ENCODE results near the gene UBXN6.

The UBXN6 gene

DNA sequence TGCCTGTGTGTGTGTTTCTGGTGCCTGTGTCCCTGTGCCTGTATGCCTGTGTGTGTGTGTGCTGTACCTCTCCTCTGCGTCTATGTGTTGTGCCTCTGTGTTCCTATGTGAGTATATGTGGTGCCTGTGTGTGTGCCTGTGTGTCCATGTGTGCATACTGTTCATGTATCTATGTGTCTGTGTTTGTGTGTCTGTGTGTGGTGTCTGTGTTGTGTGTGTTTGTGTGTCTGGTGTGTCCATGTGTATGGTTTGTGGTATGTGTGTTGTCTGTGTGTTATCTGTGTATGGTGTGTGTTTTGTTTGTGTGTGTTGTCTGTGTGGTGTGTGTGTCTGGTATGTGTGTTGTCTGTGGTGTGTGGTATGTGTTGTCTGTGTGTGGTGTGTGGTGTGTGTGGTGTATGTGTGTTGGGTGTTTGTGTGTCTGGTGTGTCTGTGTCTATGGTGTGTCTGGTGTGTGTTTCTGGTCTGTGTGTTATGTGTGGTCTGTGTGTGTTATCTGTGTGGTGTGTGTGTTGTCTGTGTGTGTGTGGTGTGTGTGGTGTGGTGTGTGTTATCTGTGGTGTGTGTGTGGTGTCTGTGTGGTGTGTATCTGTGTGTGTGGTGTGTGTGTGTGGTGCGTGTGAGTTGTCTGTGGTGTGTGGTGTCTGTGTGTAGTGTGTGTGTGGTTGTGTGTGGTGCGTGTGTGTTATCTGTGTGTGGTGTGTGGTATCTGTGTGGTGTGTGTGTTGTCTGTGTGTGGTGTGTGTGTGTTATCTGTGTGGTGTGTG, 34.9 kb upstream of the UBXN6 start:
- Histone ChIP-seq H3K4me1 (ENCODE audit: control insufficient read depth, insufficient read depth, low read length) (no peaks in the 10 kb centered on the region), H3K9ac (ENCODE audit: low read depth, low read length) (no peak overlapping the region), H3K4me2 (ENCODE audit: low read length) (no peak overlapping the region), H3K4me3 (ENCODE audit: low read length) (no peak overlapping the region), H3K27me3 (ENCODE audit: control insufficient read depth, insufficient read depth, low read length) (no peaks in the 10 kb centered on the region), H3K9me3 (replicated peaks; ENCODE audit: low read length) (no peaks in the 10 kb centered on the region), H3K36me3 (ENCODE audit: insufficient read depth, low read length) (peaks cover 42% of the 10 kb centered on the region)

DNA sequence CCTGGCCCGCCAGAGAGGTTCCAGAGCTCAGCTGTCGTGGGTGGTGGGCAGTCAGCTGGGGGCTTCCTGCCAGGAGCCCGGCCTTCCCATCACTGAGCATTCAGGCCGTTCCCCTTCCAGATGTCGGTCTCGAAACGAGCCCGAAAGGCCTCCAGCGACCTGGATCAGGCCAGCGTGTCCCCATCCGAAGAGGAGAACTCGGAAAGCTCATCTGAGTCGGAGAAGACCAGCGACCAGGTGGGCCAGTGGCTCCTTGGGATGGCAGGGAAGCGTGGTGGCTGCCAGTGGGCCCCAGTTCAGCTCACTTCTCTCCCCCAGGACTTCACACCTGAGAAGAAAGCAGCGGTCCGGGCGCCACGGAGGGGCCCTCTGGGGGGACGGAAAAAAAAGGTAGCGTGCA, 33.9 kb upstream of the UBXN6 start:
- H3K27me3 ChIP-seq (ENCODE audit: control insufficient read depth, insufficient read depth, low read length) = no peaks in the 10 kb centered on the region
- no peak overlapping the region for H3K4me2 ChIP-seq (ENCODE audit: low read length)
- no peak overlapping the region for H3K9ac ChIP-seq (ENCODE audit: low read depth, low read length)
- H3K4me3 ChIP-seq (ENCODE audit: low read length) = no peak overlapping the region
- H3K9me3 ChIP-seq (replicated peaks; ENCODE audit: low read length) = no peaks in the 10 kb centered on the region
- peaks cover 36% of the 10 kb centered on the region for H3K36me3 ChIP-seq (ENCODE audit: insufficient read depth, low read length)
- H3K4me1 ChIP-seq (ENCODE audit: control insufficient read depth, insufficient read depth, low read length) = no peaks in the 10 kb centered on the region

DNA sequence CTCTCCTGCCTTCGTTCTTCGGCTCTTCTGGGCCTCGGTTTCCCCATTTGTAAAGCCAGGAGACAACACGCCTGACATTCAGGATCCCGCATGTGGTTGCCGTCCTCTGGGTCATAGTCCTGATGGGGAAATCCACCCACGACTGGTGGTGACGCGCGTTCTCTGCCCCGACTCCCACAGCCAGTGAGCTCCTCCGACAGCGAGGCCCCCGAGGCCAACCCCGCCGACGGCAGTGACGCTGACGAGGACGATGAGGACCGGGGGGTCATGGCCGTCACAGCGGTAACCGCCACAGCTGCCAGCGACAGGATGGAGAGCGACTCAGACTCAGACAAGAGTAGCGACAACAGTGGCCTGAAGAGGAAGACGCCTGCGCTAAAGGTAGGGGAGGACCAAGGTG, 30.9 kb upstream of the UBXN6 start:
- Histone ChIP-seq H3K4me3 (ENCODE audit: low read length) (no peak overlapping the region), H3K9me3 (replicated peaks; ENCODE audit: low read length) (no peaks in the 10 kb centered on the region), H3K27me3 (ENCODE audit: control insufficient read depth, insufficient read depth, low read length) (no peaks in the 10 kb centered on the region), H3K4me2 (ENCODE audit: low read length) (no peak overlapping the region), H3K36me3 (ENCODE audit: insufficient read depth, low read length) (peaks cover 25% of the 10 kb centered on the region), H3K9ac (ENCODE audit: low read depth, low read length) (no peak overlapping the region), H3K4me1 (ENCODE audit: control insufficient read depth, insufficient read depth, low read length) (no peaks in the 10 kb centered on the region)

DNA sequence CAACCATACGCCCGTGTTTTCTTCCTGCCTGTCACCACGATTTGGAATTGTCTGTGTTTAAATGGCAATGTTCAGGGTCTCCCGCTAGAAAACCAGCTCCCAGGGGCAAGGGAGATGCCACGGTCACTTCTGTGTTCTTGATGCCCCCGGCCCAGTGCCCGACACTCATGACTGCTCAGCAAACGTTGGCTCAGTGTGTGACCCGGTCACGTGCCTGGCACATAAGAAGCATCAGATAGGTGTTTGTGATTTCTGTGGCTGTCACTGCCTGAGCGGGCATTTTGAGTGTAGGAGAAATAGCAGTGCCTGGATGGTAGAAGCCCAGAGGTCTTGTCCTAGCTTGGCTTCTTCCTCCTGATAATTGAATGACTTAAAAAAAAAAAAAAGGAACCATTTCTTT, 30.0 kb upstream of the UBXN6 start:
- peaks cover 30% of the 10 kb centered on the region for H3K36me3 ChIP-seq (ENCODE audit: insufficient read depth, low read length)
- H3K9me3 ChIP-seq (replicated peaks; ENCODE audit: low read length) = no peaks in the 10 kb centered on the region
- H3K4me2 ChIP-seq (ENCODE audit: low read length) = no peak overlapping the region
- no peak overlapping the region for H3K4me3 ChIP-seq (ENCODE audit: low read length)
- H3K4me1 ChIP-seq (ENCODE audit: control insufficient read depth, insufficient read depth, low read length) = no peaks in the 10 kb centered on the region
- H3K9ac ChIP-seq (ENCODE audit: low read depth, low read length) = no peak overlapping the region
- no peaks in the 10 kb centered on the region for H3K27me3 ChIP-seq (ENCODE audit: control insufficient read depth, insufficient read depth, low read length)

DNA sequence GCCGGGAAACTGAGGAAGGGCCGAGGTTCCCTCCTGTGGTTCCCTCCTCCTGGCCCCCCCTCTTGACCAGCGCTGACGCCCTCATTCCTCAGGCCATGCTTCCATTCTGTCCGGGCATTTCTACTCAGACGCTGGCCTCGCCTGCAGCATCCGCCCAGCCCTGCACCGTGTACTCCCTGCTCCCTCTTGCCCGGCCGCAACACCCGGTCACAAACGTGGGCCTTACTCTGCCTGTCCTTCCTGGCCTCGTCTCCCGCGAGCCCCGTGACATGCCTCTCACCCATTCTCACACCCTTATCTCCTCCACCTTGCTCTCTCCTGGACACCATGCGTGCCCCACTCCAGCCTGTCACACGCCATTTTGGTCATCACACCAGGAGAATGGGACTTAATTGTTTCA, 25.8 kb upstream of the UBXN6 start:
- Histone ChIP-seq H3K4me1 (ENCODE audit: control insufficient read depth, insufficient read depth, low read length) (no peaks in the 10 kb centered on the region), H3K9me3 (replicated peaks; ENCODE audit: low read length) (no peaks in the 10 kb centered on the region), H3K4me3 (ENCODE audit: low read length) (no peak overlapping the region), H3K27me3 (ENCODE audit: control insufficient read depth, insufficient read depth, low read length) (no peaks in the 10 kb centered on the region), H3K4me2 (ENCODE audit: low read length) (no peak overlapping the region), H3K9ac (ENCODE audit: low read depth, low read length) (no peak overlapping the region), H3K36me3 (ENCODE audit: insufficient read depth, low read length) (peaks cover 17% of the 10 kb centered on the region)

DNA sequence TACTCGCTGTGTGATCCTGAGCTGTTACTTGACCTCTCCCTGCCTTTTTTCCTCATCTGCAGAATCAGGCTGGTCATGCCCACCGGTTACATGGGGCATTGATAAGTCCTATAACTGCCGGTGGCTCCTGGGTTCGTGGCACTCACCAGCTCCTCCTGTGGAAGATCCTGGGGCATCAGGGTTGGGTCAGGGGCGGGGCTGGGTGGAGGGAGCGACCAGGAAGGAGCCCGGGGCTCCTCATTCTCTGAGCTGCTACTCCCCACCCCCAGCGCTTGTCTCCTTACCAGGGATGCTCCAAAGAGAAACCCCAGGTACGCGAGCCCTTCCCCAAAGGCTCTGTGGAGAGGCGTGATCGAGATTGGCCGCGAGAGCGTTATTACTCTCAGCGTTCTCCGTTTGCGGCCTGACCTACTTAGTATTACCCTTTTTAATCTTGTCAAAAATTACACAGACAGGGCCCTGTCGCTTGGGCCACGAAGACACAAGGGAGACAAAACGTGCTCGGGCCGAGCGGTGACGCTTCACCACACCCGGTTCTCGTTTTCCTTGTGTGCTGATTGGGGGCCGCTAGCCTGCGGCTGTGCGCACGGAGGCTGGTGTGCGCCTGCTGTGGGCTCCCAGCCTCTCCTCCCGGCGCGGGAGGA, 25.2 kb upstream of the UBXN6 start:
- H3K9me3 ChIP-seq (replicated peaks; ENCODE audit: low read length) = no peaks in the 10 kb centered on the region
- no peaks in the 10 kb centered on the region for H3K4me1 ChIP-seq (ENCODE audit: control insufficient read depth, insufficient read depth, low read length)
- no peak overlapping the region for H3K4me3 ChIP-seq (ENCODE audit: low read length)
- peaks cover 18% of the 10 kb centered on the region for H3K36me3 ChIP-seq (ENCODE audit: insufficient read depth, low read length)
- H3K4me2 ChIP-seq (ENCODE audit: low read length) = no peak overlapping the region
- no peaks in the 10 kb centered on the region for H3K27me3 ChIP-seq (ENCODE audit: control insufficient read depth, insufficient read depth, low read length)
- H3K9ac ChIP-seq (ENCODE audit: low read depth, low read length) = no peak overlapping the region

DNA sequence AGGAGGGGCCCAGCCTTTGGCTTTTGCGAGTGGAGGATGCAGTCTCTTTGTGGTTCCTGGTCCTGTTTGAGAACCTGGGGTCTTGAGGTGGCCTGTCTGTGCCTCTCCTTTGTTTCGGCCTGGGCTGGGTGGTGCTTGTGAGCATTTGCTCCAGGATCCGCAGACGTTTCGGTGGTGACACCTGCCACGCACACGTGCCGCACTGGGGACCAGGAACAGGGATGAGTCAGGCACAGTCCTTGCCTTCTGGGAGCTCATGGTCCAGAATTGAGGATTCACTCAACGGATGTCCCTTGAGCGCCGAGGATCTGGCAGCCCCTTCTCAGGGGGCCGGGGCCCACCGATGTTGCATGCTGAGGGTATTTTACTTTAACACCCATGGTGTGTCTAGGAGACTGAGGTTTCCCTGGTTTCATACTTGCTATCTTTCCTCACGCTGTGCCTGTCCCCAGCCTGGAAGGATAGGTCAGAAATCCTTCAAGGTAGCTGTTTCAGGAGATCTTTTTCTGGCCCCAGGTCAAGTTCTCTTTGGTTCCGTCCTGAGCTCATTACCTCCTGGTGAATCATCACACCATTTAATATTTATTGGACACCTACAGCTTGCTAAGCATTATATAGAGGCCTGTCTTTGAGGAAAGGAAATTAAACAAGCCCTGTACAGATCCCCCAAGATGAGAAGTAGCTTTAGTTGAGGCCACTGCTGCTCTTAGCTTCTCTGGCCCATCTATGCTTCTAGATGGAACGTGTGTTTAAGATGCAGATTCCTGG, 19.6 kb upstream of the UBXN6 start:
- no peak overlapping the region for H3K4me3 ChIP-seq (ENCODE audit: low read length)
- H3K9ac ChIP-seq (ENCODE audit: low read depth, low read length) = no peak overlapping the region
- H3K4me2 ChIP-seq (ENCODE audit: low read length) = no peak overlapping the region
- peaks cover 14% of the 10 kb centered on the region for H3K4me1 ChIP-seq (ENCODE audit: control insufficient read depth, insufficient read depth, low read length)
- H3K27me3 ChIP-seq (ENCODE audit: control insufficient read depth, insufficient read depth, low read length) = no peaks in the 10 kb centered on the region
- peaks cover 32% of the 10 kb centered on the region for H3K36me3 ChIP-seq (ENCODE audit: insufficient read depth, low read length)
- no peaks in the 10 kb centered on the region for H3K9me3 ChIP-seq (replicated peaks; ENCODE audit: low read length)

DNA sequence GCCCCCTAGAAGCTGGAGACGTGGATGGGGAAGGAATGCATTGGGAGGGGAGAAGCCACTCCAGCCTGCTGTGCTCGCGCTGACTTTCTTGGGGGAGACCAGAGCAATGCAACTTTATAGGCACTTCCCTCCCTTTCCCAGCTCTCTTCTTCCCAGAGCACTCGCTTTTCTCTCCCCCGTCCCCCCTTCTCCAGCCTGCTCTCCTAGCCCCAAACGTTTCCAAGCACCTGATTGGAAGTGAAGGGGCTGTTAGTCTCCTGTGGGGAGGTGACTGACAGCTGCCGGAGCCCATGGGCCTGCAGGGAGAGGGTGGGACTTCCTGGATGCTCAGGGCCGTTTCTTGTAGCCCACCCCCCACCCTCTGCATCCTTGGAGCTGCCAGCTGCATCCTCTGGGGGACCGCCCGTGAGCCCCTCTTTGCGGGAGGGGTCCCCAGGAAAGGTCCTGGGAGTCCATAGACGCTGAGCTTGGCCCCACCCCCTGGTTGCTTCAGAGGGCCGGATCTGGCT, 17.0 kb upstream of the UBXN6 start:
- Histone ChIP-seq H3K4me3 (ENCODE audit: low read length) (peak overlapping the region; percentile 88), H3K9me3 (replicated peaks; ENCODE audit: low read length) (no peaks in the 10 kb centered on the region), H3K27me3 (ENCODE audit: control insufficient read depth, insufficient read depth, low read length) (no peaks in the 10 kb centered on the region), H3K9ac (ENCODE audit: low read depth, low read length) (peak overlapping the region; percentile 41), H3K4me2 (ENCODE audit: low read length) (peak overlapping the region; percentile 98), H3K4me1 (ENCODE audit: control insufficient read depth, insufficient read depth, low read length) (peaks cover 19% of the 10 kb centered on the region), H3K36me3 (ENCODE audit: insufficient read depth, low read length) (peaks cover 25% of the 10 kb centered on the region)

DNA sequence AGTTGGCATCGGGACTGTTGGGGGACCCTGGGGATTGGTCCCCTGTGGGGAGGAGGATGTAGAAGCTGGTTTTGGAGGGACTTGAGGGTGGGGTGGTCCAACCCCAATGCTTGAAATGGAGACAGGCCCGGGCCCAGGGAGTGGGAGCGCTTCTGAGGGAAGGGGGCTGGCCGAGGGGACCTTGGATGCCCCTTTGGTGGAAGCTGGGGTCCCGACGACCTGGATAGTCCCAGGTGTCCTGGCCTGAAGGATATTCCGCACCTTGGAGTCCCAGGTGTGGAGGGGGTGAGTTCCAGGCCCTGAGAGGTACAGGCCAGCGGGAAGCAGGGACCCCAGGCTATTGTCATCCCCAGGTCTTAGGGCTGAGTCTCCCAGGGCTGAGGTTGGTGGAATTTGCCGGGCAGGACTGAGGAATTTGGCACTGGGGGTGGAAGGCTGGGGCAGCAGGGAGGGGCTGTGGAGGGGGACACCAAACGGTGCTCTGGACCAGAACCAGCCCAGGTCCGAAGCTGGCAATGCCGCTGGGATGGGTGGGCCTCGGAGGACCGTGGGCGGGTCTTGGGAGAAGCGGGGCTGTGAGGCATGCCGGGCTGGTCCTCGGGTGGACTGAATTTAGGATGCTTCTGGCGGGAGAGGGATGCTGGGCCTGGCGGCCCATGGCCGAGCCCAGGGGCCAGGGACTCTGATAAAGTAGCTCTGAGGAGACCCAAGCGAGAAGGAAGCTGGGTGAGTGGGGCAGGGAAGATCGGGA, 16.3 kb upstream of the UBXN6 start:
- peak overlapping the region; percentile 41 for H3K9ac ChIP-seq (ENCODE audit: low read depth, low read length)
- H3K4me3 ChIP-seq (ENCODE audit: low read length) = peak overlapping the region; percentile 88
- peaks cover 19% of the 10 kb centered on the region for H3K4me1 ChIP-seq (ENCODE audit: control insufficient read depth, insufficient read depth, low read length)
- H3K4me2 ChIP-seq (ENCODE audit: low read length) = peak overlapping the region; percentile 98
- no peaks in the 10 kb centered on the region for H3K27me3 ChIP-seq (ENCODE audit: control insufficient read depth, insufficient read depth, low read length)
- peaks cover 25% of the 10 kb centered on the region for H3K36me3 ChIP-seq (ENCODE audit: insufficient read depth, low read length)
- H3K9me3 ChIP-seq (replicated peaks; ENCODE audit: low read length) = no peaks in the 10 kb centered on the region

DNA sequence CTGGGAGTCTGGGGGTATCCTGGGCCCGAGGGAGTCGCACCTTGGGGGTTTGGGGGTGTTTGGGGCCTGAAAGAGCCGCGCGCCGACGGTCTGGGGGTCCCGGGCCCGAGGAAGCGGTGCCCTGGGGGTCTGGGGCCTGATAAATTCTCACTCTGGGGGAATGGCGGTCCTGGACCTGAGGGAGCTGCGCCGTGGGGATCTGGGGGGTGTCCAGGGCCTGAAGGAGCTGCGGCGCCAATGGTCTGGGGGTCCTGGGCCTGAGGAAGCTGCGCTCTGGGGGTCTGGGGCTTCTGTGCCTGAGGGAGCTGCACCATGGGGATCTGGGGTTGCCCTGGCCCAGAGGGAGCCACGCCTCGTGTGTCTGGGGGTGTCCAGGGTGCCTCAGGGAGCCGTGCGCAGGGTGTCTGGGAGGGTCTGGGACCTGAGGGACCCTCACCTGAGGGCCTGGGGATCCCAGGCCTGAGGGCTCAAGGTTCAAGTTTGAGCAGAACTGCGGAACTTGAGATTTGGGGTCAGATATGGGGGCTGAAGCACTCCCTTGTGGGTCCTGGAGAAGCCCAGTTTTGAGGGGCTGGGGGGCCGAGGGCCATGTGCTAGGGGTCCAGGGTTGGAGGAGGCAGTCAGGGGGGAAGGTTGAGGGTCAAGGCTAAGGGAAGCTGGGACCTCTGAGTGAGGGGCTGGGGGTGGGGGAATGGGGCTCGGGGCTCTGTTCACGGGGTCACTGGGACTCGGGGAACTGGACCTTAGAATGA, 15.6 kb upstream of the UBXN6 start:
- peak overlapping the region; percentile 88 for H3K4me3 ChIP-seq (ENCODE audit: low read length)

More for the DNA sequence above, 15.6 kb upstream of the UBXN6 start:
- Histone ChIP-seq H3K9ac (ENCODE audit: low read depth, low read length) (peak overlapping the region; percentile 93), H3K36me3 (ENCODE audit: insufficient read depth, low read length) (peaks cover 21% of the 10 kb centered on the region), H3K27me3 (ENCODE audit: control insufficient read depth, insufficient read depth, low read length) (no peaks in the 10 kb centered on the region), H3K9me3 (replicated peaks; ENCODE audit: low read length) (no peaks in the 10 kb centered on the region), H3K4me2 (ENCODE audit: low read length) (peak overlapping the region; percentile 98), H3K4me1 (ENCODE audit: control insufficient read depth, insufficient read depth, low read length) (peaks cover 19% of the 10 kb centered on the region)

Data from skeletal muscle satellite cell (primary cell).